GM06990 (cell line): Measurements from ENCODE around the gene CDH16.
"Not testable (repeated sequence)": the region's sequence is repeated elsewhere in the genome, so short reads cannot be mapped to it uniquely, and the experiment has no call there.

Experiments used
- DNase-seq: peaks from one replicate; pipeline ENCODE4 v3.0.0-alpha.2; 2011; ENCODE audit not compliant: insufficient read length; ENCODE audit errors: extremely low read depth
- H3K27me3 ChIP-seq: replicated peaks from 2 replicates; pipeline ENCODE4 v1.6.0; 2011; ENCODE audit warnings: low read length; ENCODE audit not compliant: control insufficient read depth, insufficient read depth
- H3K36me3 ChIP-seq: 2 replicates; pipeline ENCODE4 v1.5.1; 2011; ENCODE audit warnings: low read length; ENCODE audit not compliant: control insufficient read depth, insufficient read depth
- H3K4me3 ChIP-seq: replicated peaks from 2 replicates; pipeline ENCODE4 v1.5.1; 2011; ENCODE audit warnings: low read depth, mild to moderate bottlenecking, control low read depth, low read length
- CTCF ChIP-seq: IDR thresholded peaks from 2 replicates; pipeline ENCODE4 v1.5.1; 2011; ENCODE audit warnings: low read length, control low read depth, mild to moderate bottlenecking, inconsistent platforms; ENCODE audit not compliant: insufficient read depth, poor library complexity, severe bottlenecking

Gene CDH16

GRCh38 chr16:66872559-66872942 is 46.1 kb downstream of the CDH16 start:
- DNase-seq, result no peak
- no peaks in the 10 kb centered on the region for H3K27me3 ChIP-seq
- peak overlapping the region; percentile 6 for H3K4me3 ChIP-seq
- TF ChIP-seq CTCF, result no peak
- H3K36me3 ChIP-seq, result no peaks in the 10 kb centered on the region

DNA sequence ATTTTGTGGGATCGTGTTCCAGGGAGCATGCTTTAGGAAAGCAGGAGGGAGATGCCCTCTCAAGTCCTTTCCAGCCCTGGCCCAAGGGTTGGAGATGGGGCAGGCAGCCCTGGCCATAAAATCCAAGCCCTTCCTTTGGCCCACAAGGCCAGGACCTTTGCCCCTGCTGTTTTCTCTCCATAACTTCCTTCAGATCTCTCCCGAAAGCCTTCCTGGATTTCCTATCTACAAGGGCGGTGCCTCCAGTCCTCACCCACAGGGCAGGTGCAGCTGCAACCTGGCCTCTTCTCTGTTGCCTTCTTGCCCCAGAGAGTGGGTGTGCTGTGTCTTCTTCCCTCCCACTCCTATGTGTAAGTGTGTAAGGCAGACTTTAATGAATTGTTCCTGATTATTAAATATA is 46.8 kb downstream of the CDH16 start:
- no peak for TF ChIP-seq CTCF
- Histone ChIP-seq H3K27me3 (no peaks in the 10 kb centered on the region), H3K36me3 (no peaks in the 10 kb centered on the region), H3K4me3 (no peak overlapping the region)
- no peak for DNase-seq

- DNase-seq, H3K27me3 ChIP-seq, H3K4me3 ChIP-seq, H3K36me3 ChIP-seq: not testable (repeated sequence)
Observed at GRCh38 chr16:66871363-66871762, 47.3 kb downstream of the CDH16 start.

DNA sequence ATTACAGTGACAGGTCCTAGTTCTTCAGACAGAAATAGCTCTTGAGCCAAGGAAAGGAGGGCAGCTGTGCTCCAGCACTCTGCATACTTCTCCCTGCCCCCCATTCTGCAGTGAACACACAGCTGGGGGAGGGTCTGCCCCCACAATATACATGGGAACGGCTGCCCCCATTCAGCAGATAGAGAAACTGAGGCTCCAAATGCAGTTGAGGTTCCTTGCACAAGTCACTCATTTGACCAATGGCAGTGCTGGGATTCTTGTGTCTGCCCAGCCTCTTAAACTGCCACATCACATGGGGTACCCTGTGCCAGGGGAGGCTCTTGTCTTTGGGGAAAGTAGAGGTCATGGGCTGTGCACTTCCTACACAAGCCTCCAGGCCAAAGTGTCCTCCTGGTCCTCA is 49.3 kb downstream of the CDH16 start:
- no peak for TF ChIP-seq CTCF
- no peaks in the 10 kb centered on the region for H3K36me3 ChIP-seq
- no peak for DNase-seq
- no peak overlapping the region for H3K4me3 ChIP-seq
- H3K27me3 ChIP-seq, result no peaks in the 10 kb centered on the region

GRCh38 chr16:66863707-66864106 is 55.0 kb downstream of the CDH16 start:
- DNase-seq, result no peak
- TF ChIP-seq CTCF, result no peak
- Histone ChIP-seq H3K4me3 (no peak overlapping the region), H3K36me3 (no peaks in the 10 kb centered on the region), H3K27me3 (no peaks in the 10 kb centered on the region)

DNA sequence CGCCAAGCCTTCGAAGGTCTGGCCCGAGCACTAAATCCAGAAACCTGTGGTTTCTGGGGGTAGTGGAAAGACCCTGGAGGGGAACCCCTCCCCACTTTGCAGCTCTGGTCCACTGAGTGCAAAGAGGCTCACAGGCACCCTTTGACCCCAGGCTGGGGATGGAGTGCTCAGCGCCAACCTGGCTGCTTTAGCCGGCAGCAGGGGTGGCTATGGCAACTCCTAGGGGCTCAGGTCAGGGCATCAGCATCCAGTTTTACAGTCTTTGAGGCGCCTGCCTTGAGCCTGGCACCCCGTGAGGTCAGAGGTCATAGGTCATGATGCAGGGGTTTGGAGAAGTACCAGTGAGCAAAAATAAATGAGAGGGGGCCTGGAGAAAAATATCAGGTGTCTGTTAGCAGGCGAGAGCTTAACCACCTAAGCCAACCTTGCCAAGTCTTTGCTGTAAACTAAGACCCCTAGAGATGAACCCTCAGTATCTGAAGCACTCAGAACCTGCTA is 56.6 kb downstream of the CDH16 start:
- H3K4me3 ChIP-seq, result no peak overlapping the region
- no peaks in the 10 kb centered on the region for H3K27me3 ChIP-seq
- no peaks in the 10 kb centered on the region for H3K36me3 ChIP-seq
- no peak for DNase-seq
- no peak for TF ChIP-seq CTCF
